IPS-11a (cell line): Measurements from ENCODE around the gene GSTO2.

Experiments used
- H3K4me3 ChIP-seq: one replicate; pipeline ENCODE4 v1.5.1; 2013; ENCODE audit warnings: low read depth, low read length, control low read depth

Gene GSTO2

GRCh38 chr10:104337985-104338735 is 69.2 kb downstream of the GSTO2 start, which contains the start of gene ITPRIP:
Gene ITPRIP (minus strand): TSS chr10:104338465. CDS start chr10:104316051, 22,414 bp downstream.
- peak within 1 kb of the TSS; percentile 72 for H3K4me3 ChIP-seq

- peak overlapping the region; percentile 72 for H3K4me3 ChIP-seq
Measured at GRCh38 chr10:104339469-104340110, 70.6 kb downstream of the GSTO2 start.

- no peak overlapping the region for H3K4me3 ChIP-seq
Measured at GRCh38 chr10:104340111-104340526, 71.1 kb downstream of the GSTO2 start.

- no peak overlapping the region for H3K4me3 ChIP-seq
Measured at GRCh38 chr10:104340641-104341040, 71.7 kb downstream of the GSTO2 start.

- no peak overlapping the region for H3K4me3 ChIP-seq
Measured at GRCh38 chr10:104342941-104343411, 74.0 kb downstream of the GSTO2 start.

- H3K4me3 ChIP-seq: no peak overlapping the region
Measured at GRCh38 chr10:104344219-104344618, 75.2 kb downstream of the GSTO2 start.

GRCh38 chr10:104345515-104345914 is 76.5 kb downstream of the GSTO2 start:
- no peak overlapping the region for H3K4me3 ChIP-seq

GRCh38 chr10:104345941-104346340 is 77.0 kb downstream of the GSTO2 start:
- no peak overlapping the region for H3K4me3 ChIP-seq

GRCh38 chr10:104347295-104348045 is 78.5 kb downstream of the GSTO2 start:
- no peak overlapping the region for H3K4me3 ChIP-seq

GRCh38 chr10:104348601-104349000 is 79.6 kb downstream of the GSTO2 start:
- H3K4me3 ChIP-seq: no peak overlapping the region

- H3K4me3 ChIP-seq: no peak overlapping the region
Measured at GRCh38 chr10:104349623-104350126, 80.7 kb downstream of the GSTO2 start.

GRCh38 chr10:104350127-104350635 is 81.2 kb downstream of the GSTO2 start:
- no peak overlapping the region for H3K4me3 ChIP-seq

- H3K4me3 ChIP-seq: no peak overlapping the region
Measured at GRCh38 chr10:104351061-104351702, 82.2 kb downstream of the GSTO2 start.

- H3K4me3 ChIP-seq: no peak overlapping the region
Measured at GRCh38 chr10:104351919-104352318, 82.9 kb downstream of the GSTO2 start.

GRCh38 chr10:104353325-104354048 is 84.5 kb downstream of the GSTO2 start, which contains the start of gene CFAP58:
Gene CFAP58 (plus strand): TSS chr10:104353833. CDS start chr10:104353898, 65 bp downstream.
- peak within 1 kb of the TSS; percentile 27 for H3K4me3 ChIP-seq
